Ascending aorta (tissue), 2 donors: ENCODE data around the gene CHEK2. TPM values are rescaled to one million over a fixed set of nuclear protein-coding genes. Genes with fewer than 3 reads are reported as not detected.

Source experiments
- DNase-seq, 2 donors: peaks; one replicate each; pipeline ENCODE4 v3.0.0-alpha.2; 2019; ENCODE audit warnings: low spot score in 2 of 2
- H3K27ac ChIP-seq, 2 donors: fragments of 200-600 bp; sonication (generic); one replicate each; pipeline ENCODE4 v1.5.1; 2016 to 2017; ENCODE audit warnings: mild to moderate bottlenecking in 1 of 2
- H3K27me3 ChIP-seq: fragments of 200-600 bp; sonication (generic); one replicate; pipeline ENCODE4 v1.5.1; 2017
- H3K36me3 ChIP-seq, 2 donors: fragments of 200-600 bp; sonication (generic); one replicate each; pipeline ENCODE4 v1.5.1; 2016
- H3K4me1 ChIP-seq, 2 donors: fragments of 200-600 bp; sonication (generic); one replicate each; pipeline ENCODE4 v1.5.1; 2016 to 2017; ENCODE audit warnings: mild to moderate bottlenecking in 1 of 2
- H3K4me3 ChIP-seq, 2 donors: fragments of 200-600 bp; sonication (generic); one replicate each; pipeline ENCODE4 v1.5.1; 2016 to 2017; ENCODE audit warnings: mild to moderate bottlenecking in 1 of 2
- H3K9me3 ChIP-seq, 2 donors: fragments of 200-600 bp; sonication (generic); one replicate each; pipeline ENCODE4 v1.5.1; 2016
- CTCF ChIP-seq, 3 experiments: fragments of 200-600 bp in 2 of 3; fragments of 450-650 bp in 1 of 3; sonication (generic) in 2 of 3; IDR thresholded peaks; one replicate each; pipeline ENCODE4 v1.5.1; 2016 to 2019; ENCODE audit warnings: antibody characterized with exemption in 3 of 3, mild to moderate bottlenecking in 1 of 3, moderate library complexity in 1 of 3
- intact Hi-C: fragments of 100-400 bp; cut with DNase I; formaldehyde crosslinking; loops from one replicate; pipeline ENCODE4 v1.15.1; 2023
- total RNA-seq: library from RNA; depleted of rRNA; stranded (reverse); fragments of >200 nt; gene quantifications from one replicate; pipeline ENCODE4 v1.1.0, GENCODE V29; 2016

The CHEK2 gene
- total RNA-seq, 1 donor from 2014 or later, result 1.3 TPM

GRCh38 chr22:28736301-28737155 lies 5.1 kb downstream of the CHEK2 start:
- DNase-seq, result no peak
- Histone ChIP-seq H3K36me3 (no peaks in the 10 kb centered on the region), H3K4me1 (peaks cover 0 to 4% of the 10 kb centered on the region in 2 donors), H3K4me3 (no peak overlapping the region), H3K27me3 (no peaks in the 10 kb centered on the region), H3K27ac (no peak overlapping the region), H3K9me3 (no peaks in the 10 kb centered on the region)
- intact Hi-C loops, result no loop called here
- no peak for TF ChIP-seq CTCF (IDR thresholded peaks at IDR 0.05)

DNA sequence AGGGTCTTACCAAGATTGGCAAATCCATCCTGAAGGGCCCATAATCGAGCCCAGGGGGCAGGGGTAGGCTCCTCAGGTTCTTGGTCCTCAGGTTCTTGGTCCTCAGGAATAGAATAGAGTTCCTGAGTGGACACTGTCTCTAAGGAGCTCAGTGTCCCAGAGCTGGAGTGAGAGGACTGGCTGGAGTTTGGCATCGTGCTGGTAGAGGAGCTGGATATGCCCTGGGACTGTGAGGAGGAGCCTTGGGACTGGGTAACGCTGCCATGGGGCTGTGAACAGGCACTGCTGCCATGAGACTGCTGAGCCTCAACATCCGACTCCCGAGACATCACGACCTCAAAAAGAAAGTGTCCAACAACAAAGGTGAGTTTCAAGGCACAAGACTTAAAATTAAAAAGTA lies 7.2 kb downstream of the CHEK2 start:
- Histone ChIP-seq H3K27me3 (no peaks in the 10 kb centered on the region), H3K9me3 (no peaks in the 10 kb centered on the region), H3K4me1 (no peaks in the 10 kb centered on the region), H3K36me3 (no peaks in the 10 kb centered on the region), H3K4me3 (no peak overlapping the region), H3K27ac (no peak overlapping the region)
- no peak for DNase-seq
- no peak for TF ChIP-seq CTCF (IDR thresholded peaks at IDR 0.05)
- intact Hi-C loops, result no loop called here

GRCh38 chr22:28730179-28730578 lies 11.4 kb downstream of the CHEK2 start:
- TF ChIP-seq CTCF (IDR thresholded peaks at IDR 0.05), result no peak
- intact Hi-C loops, result no loop called here
- no peak for DNase-seq

GRCh38 chr22:28728621-28729313 lies 12.9 kb downstream of the CHEK2 start:
- Histone ChIP-seq H3K27me3 (no peaks in the 10 kb centered on the region), H3K36me3 (no peaks in the 10 kb centered on the region), H3K27ac (no peak overlapping the region), H3K4me3 (no peak overlapping the region), H3K9me3 (no peaks in the 10 kb centered on the region), H3K4me1 (no peaks in the 10 kb centered on the region)
- no peak for DNase-seq
- no peak for TF ChIP-seq CTCF (IDR thresholded peaks at IDR 0.05)
- intact Hi-C loops, result no loop called here

More at GRCh38 chr22:28730179-28730578, 11.4 kb downstream of the CHEK2 start:
- Histone ChIP-seq H3K4me3 (no peak overlapping the region), H3K27me3 (no peaks in the 10 kb centered on the region), H3K27ac (no peak overlapping the region), H3K36me3 (no peaks in the 10 kb centered on the region), H3K9me3 (no peaks in the 10 kb centered on the region), H3K4me1 (no peaks in the 10 kb centered on the region)

- no peaks in the 10 kb centered on the region for H3K4me1 ChIP-seq
- no peak overlapping the region for H3K4me3 ChIP-seq
- intact Hi-C loops, result no loop called here
- DNase-seq, result no peak
- no peaks in the 10 kb centered on the region for H3K9me3 ChIP-seq
- H3K27me3 ChIP-seq, result no peaks in the 10 kb centered on the region
- TF ChIP-seq CTCF (IDR thresholded peaks at IDR 0.05), result no peak
- no peaks in the 10 kb centered on the region for H3K36me3 ChIP-seq
- no peak overlapping the region for H3K27ac ChIP-seq
Measured at GRCh38 chr22:28728002-28728401, 13.6 kb downstream of the CHEK2 start.
